ENCODE results near the gene PXT1.
"Not testable (repeated sequence)": the region's sequence is repeated elsewhere in the genome, so short reads cannot be mapped to it uniquely, and the experiment has no call there.

Gene PXT1, protein sequence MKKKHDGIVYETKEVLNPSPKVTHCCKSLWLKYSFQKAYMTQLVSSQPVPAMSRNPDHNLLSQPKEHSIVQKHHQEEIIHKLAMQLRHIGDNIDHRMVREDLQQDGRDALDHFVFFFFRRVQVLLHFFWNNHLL

DNA sequence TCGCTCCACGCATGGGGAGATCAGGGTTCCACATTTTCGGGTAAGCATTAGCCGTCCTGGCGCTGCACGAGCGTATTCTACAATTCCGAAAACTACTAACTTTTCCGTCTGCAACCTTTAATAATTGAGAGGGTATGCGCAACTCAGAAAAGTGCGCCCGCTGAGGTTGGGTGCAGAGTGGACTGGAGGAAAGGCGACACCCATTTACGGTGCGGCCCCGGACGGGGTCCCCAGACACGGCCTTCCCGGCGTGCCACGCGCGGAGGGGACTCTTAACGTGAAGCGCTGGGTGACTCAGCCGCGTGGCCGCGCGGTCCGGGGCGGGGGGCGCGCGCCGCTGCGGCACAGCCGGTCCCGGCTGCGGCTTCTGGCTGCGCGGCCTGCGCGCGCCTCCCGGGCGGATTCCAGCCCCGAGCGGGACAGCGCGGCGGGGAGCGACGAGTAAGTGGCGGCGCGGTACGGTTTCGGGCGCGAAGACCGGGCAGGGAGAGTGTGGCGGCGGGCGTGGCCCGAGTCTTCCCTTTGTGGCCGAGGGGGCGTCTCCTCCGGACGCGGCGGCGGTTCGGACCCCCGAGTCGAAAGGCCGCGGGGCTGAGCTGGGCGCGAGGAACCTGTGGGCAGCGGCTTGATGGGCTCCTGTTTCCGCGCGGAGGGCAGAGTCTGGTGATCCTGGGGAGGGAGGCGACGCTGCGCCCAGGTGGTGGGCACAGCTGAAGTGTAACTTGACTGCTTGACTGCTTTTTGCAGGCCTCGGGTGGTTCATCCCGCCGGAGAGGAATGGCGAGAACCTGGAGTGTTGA is at the start of gene PXT1, which contains the start of gene KCTD20:
Gene PXT1, minus strand, starts transcription at position 184 of the 800 bp plus-strand sequence. CDS start 16,772 bp downstream, outside the sequence.
Gene KCTD20, plus strand, starts transcription at position 330 of the 800 bp plus-strand sequence. CDS start 27,098 bp downstream, outside the sequence.
- peak; percentile 78 for DNase-seq

DNA sequence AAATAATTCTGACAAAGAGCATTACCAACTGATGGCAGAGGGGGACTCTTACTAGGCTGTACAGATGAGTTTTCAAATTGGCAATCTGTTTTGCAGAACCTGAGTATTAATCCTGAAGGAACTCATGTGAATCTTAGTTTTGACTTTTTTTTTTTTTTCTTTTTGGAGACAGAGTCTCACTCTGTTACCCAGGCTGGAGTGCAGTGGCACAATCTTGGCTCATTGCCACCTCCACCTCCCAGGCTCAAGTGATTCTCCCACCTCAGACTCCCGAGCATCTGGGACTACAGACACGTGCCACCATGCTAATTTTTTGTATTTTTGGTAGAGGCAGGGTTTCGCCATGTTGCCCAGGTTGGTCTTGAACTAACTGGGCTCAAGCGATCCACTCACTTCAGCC is 49.4 kb upstream of the PXT1 start:
- no peak for DNase-seq

DNA sequence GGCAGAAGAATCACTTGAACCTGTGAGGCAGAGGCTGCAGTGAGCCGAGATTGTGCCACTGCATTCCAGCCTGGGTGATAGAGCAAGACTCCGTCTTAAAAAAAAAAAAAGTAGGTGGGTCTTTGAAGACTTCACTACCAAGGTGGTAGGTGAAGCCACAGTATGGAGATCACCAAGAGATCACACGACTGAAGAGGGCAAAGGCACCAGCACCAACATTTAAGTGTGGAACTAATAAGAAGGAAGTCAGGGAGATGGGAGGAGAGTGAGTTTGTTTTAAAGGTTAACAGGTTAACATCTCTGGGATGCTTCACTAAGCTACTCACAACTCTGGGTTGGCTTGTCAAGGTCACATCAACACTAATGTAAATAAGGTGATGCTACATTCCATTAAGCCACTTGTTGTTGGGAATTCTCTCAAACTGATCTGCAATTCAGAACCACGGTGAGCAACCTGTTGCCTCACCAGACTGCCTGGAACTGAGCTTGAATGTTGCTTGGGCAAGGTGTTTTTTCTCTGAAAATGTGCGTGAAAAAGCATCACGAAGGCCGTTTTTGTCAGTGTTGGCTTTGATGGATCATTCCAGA is 48.8 kb upstream of the PXT1 start:
- DNase-seq = peak; percentile 7

DNA sequence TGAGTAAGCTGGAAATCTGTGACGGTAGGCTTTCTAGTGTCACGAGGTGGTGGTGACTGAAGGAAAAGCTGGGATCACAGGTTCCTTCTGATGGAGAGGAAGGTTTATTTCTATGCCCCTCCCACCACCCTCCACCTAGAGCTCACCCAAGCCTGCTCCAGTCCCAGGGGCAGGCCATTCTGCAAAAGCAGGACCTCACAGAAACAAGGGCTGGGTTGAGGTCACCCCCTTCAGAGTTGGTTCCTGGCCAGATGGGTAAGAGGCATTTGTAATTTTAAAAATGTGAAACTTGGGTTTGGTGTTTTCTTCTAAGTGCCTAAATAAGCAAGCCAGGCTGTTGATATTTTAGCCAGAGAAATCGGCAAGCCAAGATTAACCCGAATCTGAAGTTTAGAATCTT is 46.8 kb upstream of the PXT1 start:
- no peak for DNase-seq

DNA sequence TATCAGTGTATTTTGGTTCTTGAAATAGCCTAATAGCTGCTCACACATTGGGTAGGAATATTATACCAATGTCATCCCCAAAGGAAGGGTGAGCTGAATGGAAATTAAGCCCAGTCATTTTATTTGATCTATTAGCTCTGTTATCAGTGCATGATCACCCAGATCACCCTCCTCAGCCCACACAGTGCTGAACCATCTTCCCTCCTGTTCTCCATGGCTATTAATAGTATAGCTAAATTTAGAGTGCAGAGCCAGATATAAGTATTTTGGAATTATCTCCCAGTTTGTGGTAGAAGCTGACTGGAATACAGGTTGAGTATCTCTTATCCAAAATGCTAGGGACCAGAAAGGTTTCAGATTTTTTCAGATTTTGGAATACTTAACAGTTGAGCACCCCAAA is 45.6 kb upstream of the PXT1 start:
- DNase-seq = no peak

DNA sequence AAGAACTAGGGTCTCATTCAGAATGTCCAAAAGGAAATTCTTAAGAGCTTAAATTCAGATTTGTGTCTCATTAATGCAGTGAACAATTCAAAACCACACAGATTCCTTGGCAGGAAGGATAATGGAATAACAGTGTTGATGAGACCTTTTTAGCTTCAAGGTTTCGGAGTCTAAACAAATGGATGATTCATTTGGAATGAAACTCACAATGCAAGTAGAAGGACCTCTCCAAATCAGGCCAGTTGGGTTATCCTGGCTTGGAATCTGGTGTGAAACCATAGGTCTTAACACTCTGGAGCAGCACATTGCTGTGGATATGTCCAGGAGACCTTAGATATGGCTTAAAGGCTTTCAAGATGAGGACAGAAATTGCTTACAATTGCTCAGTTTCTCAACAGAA is 45.0 kb upstream of the PXT1 start:
- DNase-seq = no peak

DNA sequence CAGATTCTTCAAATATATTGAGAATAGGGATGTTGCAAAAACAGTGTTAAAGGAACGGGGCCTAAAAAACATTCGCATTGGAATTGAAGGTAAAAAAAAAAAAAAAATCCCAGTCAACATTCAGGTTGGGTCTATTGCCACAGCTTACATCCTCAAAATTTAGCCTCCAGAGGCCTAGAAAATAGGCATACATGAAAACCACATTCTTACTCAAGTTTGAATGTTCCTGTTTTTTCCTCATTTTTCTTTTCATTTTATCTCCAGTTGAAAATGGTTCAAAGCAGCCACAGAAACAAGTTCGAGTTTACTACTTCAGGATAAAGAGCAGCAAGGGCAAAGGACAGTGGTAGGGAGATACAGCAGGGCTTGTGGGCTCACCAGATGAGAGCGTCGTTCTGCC is 42.1 kb upstream of the PXT1 start:
- no peak for DNase-seq

DNA sequence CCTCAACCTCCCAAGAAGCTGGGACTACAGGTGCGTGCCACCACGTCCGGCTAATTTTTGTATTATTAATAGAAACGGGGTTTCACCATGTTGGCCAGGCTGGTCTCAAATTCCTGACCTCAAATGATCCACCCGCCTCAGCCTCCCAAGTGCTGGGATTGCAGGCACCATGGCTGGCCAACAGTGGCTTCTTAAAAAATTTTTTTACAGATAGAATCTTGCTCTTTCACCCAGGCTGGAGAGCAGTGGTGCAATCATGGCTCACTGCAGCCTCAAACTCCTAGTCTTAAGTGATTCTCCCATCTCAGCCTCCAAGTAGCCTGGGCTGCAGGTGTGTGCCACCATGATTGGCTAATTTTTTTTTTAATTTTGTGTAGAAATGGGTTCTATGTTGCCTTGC is 40.7 kb upstream of the PXT1 start:
- DNase-seq = not testable (repeated sequence)

DNA sequence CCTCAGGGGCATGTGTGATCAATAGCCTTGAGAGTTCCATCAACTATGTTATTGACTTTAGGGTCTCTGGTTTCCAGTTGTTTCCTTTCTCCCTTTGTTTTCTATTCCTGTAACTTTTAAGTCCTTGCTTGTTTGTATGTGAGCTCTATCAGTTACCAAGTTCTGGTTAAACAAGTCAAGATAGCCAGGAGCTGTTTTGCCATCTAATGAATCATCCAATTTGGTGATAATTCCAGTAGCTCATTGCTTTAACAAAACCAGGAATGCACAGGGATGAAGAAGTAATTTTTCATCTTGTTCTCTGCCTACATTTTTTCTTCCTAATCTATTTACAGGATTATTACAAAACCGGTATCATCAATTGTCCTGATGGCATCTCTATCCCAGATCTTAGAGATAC is 36.6 kb upstream of the PXT1 start:
- no peak for DNase-seq

DNA sequence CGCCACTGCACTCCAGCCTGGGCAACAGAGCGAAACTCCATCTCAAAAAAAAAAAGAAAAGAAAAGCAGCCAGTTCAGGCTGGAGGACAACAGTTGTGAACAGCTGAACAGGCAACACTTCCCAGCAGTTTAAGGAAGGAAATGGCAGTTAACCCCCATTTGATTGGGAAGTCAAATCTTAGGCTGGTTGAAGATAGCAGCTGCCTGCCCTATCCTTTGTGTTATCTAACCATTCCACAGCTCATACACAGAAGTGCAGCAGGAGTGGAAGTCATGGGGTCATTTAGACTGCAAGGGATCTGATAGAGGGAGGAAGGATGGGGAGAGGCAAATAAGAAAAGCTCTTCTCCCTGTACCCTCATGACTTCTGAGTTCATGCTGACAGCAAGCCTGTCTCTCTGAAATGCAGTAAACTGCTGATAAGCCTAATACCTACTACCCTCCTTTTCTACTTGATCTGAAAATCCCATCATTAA is 35.4 kb upstream of the PXT1 start:
- no peak for DNase-seq

DNA sequence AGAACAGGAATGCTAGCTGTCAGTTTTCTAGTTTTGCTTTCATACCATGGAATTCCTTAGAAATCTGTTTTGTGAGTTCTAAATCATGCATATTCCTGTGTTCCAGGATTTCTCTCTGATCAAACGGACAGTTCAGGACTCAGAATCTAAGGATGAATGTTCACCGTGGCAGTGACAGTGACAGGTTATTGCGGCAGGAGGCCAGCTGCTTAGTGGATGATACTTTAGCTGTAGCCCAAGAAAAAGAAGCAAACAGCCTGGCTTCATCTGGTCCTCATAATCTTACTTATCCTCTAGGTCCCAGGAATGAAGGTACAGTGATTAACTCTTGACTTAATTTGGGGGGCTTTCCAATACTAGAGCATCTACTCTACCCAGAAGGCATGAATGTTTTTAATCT is 27.3 kb upstream of the PXT1 start:
- DNase-seq = no peak

DNA sequence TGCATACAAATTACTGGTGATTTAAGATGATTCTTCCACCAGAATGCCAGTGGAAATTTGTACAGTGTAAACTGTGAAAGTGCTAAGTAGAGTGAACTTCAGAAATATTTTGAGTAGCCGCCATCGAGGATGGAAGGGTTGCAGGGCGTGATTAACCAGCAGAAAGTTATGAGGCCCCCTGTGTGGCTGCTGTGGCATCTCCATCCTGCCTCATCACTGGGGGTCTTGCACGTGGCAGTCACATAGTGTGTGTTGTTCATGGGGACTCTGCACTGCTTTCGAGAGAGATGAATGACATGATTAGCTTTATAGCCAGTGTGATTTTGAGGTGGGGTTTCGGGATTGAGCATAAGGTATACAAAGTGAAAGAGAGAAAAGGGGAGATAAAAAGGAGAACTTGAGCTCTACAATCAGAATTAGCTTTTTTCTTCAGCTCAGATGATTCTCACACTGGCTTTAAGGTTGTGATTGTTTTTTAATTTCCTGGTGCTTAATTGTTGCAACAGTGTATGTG is 26.6 kb upstream of the PXT1 start:
- DNase-seq = no peak

DNA sequence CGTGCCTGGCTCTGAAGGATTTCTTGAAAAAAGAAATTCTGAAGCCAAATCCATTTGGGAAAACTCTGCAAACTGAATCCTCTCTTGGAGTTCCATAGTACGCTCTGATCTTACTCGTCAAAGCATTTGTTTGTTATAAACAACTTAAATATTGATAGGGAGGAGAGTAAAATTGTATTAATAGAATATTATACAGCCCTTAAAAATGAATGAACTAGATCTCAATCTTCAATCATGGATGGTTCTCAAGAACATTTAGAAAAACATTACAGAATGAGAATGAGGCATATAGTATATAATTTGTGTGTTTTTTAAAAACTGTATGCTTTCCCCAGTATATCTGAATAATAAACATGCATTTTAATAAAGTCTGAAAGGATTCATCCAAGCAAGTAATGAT is 25.0 kb upstream of the PXT1 start:
- no peak for DNase-seq

DNA sequence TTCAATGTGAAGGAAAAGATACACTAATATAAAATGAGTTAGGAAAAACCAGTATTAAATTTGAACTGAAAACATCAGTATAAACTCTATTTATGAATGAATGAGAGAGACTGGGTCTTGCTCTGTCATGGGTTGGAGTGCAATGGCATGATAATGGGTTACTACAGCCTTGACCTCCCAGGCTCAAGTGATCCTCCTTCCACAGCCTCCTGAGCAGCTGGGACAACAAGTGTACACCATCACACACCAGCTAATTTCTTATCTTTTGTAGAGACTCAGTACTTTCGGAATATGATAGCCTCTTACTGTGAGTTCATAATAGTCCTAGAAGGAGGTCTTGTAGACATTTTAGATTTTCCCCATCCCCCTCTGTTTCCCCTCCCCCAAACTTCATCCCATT is 21.6 kb upstream of the PXT1 start:
- no peak for DNase-seq

DNA sequence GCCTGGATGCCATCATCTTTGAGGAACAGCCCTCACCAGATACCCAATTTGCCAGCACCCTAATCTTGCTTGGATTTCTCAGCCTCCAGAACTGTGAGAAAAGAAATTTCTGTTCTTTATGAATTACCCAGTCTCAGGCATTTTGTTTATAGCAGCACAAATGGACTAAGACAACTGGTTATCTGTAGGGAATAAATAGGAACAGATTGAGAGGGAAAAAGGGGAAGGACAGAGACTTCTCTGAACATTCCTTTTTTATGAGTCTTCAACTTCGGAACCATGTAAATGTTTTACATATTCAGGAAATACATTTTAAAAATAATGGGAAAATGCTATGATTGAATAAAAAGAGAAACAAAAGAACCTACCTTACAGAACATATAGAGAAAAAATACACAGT is 21.0 kb upstream of the PXT1 start:
- DNase-seq = no peak

DNA sequence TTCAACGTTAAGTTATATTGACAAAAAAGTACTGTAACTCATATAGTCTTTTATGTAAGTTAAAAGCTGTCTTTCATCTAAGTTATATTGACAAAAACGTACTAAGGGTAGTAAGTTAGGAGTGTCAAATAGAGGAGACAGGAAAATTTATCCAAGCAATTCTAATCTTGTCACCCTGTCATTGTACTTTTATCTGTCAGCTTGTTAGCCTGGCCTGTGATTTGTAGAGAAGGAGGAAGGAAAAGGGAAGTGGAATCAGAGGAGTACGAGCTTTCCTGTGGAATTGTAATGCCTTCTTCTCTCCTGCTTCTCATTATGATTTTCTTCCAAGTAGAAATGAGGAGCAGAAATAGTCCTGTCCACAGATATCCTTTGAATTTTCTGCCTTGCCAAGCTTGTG is 19.0 kb upstream of the PXT1 start:
- no peak for DNase-seq

DNA sequence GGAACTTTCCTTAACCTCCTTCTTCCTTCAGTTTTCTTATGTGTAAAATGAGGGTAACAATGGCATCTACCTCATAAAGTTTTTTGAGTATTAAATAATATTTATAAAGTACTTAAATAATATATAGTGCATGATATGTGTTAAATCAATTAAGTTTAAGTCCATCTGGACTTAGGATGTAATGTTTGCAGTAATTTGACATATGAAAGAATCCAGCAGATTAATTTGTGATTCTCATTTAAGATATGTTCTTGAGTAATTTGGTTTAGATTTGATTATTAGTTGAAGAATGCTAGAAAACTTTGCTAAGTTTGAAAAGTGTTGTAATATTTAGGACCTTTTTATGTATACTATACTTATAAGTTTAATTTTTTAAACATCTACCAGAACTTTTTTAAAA is 18.3 kb upstream of the PXT1 start:
- no peak for DNase-seq

DNA sequence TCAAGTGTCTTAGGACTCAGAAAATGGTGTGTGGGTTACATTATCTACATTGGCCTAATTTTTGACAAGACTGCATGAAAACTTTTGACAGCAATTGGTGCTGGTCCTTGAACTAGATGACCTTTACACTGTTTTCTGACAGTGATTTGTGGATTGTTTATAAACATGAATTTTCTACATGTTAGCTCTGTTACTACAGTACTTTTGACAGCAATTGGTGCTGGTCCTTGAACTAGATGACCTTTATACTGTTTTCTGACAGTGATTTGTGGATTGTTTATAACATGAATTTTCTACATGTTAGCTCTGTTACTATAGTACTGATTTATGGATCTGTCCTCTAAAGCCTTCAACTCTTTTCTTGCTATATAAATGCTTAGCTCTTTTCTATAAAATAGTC is 16.8 kb upstream of the PXT1 start:
- DNase-seq = no peak

DNA sequence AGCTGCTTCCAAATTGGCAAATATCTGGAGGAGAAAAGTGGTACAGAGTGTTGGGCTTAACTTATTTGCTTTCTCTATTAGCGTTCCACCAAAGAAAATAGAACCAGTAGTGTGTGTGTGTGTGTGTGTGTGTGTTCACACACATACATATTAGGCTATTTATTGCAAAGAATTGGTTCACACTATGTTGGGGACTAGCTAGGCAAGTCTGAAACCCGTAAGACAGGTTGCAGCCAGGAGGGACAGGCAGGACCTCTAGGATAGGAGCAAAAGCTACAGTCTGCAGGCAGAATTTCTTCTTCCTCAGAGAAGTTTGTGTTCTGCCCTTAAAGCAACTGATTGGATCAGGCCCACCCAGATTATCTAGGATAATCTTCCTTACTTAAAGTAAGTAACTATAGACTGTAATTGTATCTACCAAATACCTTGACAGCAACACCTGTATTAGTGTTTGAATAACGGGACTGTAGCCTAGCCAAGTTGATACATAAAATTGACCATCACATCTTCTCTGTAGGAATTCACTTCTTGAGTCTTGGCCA is 12.9 kb upstream of the PXT1 start:
- no peak for DNase-seq

DNA sequence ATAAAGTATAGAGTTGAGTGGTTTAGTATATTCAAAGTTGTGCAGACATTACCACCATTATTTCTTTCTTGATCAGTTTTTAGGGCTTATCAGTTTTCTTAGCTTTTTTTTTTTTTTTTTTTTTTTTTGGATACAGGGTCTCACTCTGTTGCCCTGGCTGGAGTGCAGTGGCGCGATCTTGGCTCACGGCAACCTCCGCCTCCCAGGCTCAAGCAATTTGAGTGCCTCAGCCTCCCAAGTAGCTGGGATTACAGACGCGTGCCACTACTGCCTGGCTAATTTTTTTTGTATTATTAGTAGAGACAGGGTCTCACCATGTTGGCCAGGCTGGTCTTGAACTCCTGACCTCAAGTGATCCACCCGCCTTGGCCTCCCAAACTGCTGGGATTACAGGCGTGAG is 10.2 kb upstream of the PXT1 start:
- not testable (repeated sequence) for DNase-seq

DNA sequence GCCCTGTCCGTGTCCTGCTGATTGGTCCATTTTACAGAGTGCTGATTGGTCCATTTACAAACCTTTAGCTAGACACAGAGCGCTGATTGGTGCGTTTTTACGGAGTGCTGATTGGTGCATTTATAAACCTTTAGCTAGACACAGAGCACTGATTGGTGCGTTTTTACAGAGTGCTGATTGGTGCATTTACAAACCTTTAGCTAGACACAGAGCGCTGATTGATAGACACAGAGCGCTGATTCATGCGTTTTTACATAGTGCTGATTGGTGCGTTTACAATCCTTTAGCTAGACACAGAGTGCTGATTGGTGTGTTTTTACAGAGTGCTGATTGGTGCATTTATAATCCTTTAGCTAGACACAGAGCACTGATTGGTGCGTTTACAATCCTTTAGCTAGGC is 6.5 kb upstream of the PXT1 start:
- DNase-seq = not testable (repeated sequence)

DNA sequence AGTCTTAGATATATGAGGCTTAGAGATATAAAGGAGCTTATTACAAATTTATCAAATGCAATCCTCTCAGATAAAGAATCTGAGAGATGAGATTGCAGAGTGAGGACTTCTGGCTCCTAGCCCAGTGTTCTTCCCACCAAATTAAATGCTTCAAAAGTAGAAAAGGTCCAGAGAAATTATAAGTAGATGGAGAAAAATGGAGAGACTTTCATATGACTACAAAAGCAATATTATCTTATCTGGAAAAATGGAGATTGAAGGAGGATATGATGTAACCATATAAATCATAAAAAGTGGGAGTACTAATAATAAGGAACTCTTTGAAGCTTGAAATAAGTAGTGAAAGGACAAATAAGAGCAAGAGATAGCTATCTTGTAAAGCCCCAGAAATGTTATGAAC is 3.0 kb upstream of the PXT1 start:
- DNase-seq = peak; percentile 54

DNA sequence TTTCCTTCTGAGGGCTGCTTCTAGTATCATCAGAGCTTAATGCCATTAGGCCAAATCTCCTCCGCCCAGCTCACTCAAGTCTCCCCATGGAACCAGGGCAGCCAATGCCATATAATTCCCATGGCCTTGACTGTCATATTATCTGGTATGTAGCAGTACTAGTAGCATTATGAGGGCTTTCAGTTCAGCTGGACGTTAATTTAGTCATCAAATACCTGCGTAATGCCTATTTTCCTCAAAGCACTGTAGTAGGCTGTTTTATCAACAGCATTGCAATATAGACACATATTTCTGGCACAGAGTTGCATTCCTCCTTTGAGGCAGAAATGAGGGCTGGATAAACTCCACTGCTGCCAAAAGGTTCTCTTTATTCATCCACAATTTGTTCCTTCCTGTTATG is 1.8 kb upstream of the PXT1 start:
- DNase-seq = peak; percentile 94

Measured in NCI-H226 (cell line).